Activated naive CD4-positive, alpha-beta T cell treated with anti-CD3 and anti-CD28 coated beads, Interleukin-2, amount 10 ng/mL, durations not matched to agents 5 hours and 36 hours (primary cell): ENCODE results near the gene FKBP10. TPM values are rescaled to one million over a fixed set of nuclear protein-coding genes. Genes with fewer than 3 reads are reported as not detected.

Experiments
- total RNA-seq, 2 experiments: library from RNA; stranded (reverse); gene quantifications; one replicate each; pipeline ENCODE4 v1.2.3, GENCODE V29; 2021

Gene FKBP10
- not detected for total RNA-seq

GRCh38 chr17:41812381-41813151 is at the start of gene FKBP10:
Gene FKBP10, plus strand, starts transcription at chr17:41813004. Its CDS starts 31 bp downstream, at chr17:41813035.

GRCh38 chr17:41786227-41787020 is 26.4 kb upstream of the FKBP10 start, which contains the start of gene JUP:
Gene JUP, minus strand, starts transcription at chr17:41786711. Its CDS starts 14,857 bp downstream, at chr17:41771854.

GRCh38 chr17:41811549-41812380 is 1.0 kb upstream of the FKBP10 start, which contains the start of gene P3H4:
Gene P3H4, minus strand, starts transcription at chr17:41811949. Its CDS starts 34 bp downstream, at chr17:41811915.

GRCh38 chr17:41835800-41836549 is 23.2 kb downstream of the FKBP10 start, which contains the start of gene NT5C3B:
Gene NT5C3B, minus strand, starts transcription at chr17:41836232. Its CDS starts 39 bp downstream, at chr17:41836193.

GRCh38 chr17:41837761-41838538 is 25.1 kb downstream of the FKBP10 start, which contains the start of gene KLHL10:
Gene KLHL10, plus strand, starts transcription at chr17:41837825. Its CDS starts 108 bp downstream, at chr17:41837933.

GRCh38 chr17:41864836-41865595 is 52.2 kb downstream of the FKBP10 start, which contains the start of gene KLHL11:
Gene KLHL11, minus strand, starts transcription at chr17:41865423. Its CDS starts 53 bp downstream, at chr17:41865370.

Other genes with a start within 250 kb of the FKBP10 start
- gene KRT9, start 240.9 kb upstream of the FKBP10 start, total RNA-seq = not detected
- gene KRT14, start 226.1 kb upstream of the FKBP10 start, total RNA-seq = not detected
- gene KRT16, start 200.2 kb upstream of the FKBP10 start, total RNA-seq = not detected
- gene KRT17, start 188.4 kb upstream of the FKBP10 start, total RNA-seq = not detected
- gene EIF1, start 124.1 kb upstream of the FKBP10 start, total RNA-seq = 100 to 1,000 TPM; 768 to 814 TPM
- gene GAST, start 100.7 kb upstream of the FKBP10 start, total RNA-seq = not detected
- gene HAP1, start 78.4 kb upstream of the FKBP10 start, total RNA-seq = under 1 TPM in 1 of 2 experiments, not detected in 1; 0.05 TPM
- 1 to 10 TPM in 1 of 2 experiments, under 1 TPM in 1; 0.63 to 1.1 TPM for gene JUP, start 26.3 kb upstream of the FKBP10 start, total RNA-seq
- gene P3H4, start 1.1 kb upstream of the FKBP10 start, total RNA-seq = 1 to 10 TPM; 2.9 to 3.3 TPM
- 10 to 100 TPM; 18.4 to 19.9 TPM for gene NT5C3B, start 23.2 kb downstream of the FKBP10 start, total RNA-seq
- not detected for gene KLHL10, start 24.8 kb downstream of the FKBP10 start, total RNA-seq
- gene KLHL11, start 52.4 kb downstream of the FKBP10 start, total RNA-seq = 10 to 100 TPM; 12.0 to 12.1 TPM
- 100 to 1,000 TPM; 141 to 143 TPM for gene ACLY, start 105.9 kb downstream of the FKBP10 start, total RNA-seq
- gene ODAD4, start 117.6 kb downstream of the FKBP10 start, total RNA-seq = 1 to 10 TPM in 1 of 2 experiments, under 1 TPM in 1; 0.89 to 1.4 TPM
- gene CNP, start 153.8 kb downstream of the FKBP10 start, total RNA-seq = 10 to 100 TPM; 53.9 to 62.0 TPM
- gene DNAJC7, start 204.4 kb downstream of the FKBP10 start, total RNA-seq = 10 to 100 TPM; 76.0 to 79.6 TPM
- 10 to 100 TPM; 20.8 to 21.4 TPM for gene NKIRAS2, start 207.1 kb downstream of the FKBP10 start, total RNA-seq
- gene C17orf113, start 237.6 kb downstream of the FKBP10 start, total RNA-seq = under 1 TPM; 0.07 to 0.08 TPM